T1000 (cell line): Measurements from ENCODE around the gene RAD51B.

ENCODE experiments used
- DNase-seq: peaks from one replicate; lab custom pipeline; 2025; ENCODE audit warnings: mixed read lengths; lab: John Stamatoyannopoulos, UW

RAD51B gene

GRCh38 chr14:68234101-68234905 is 414.7 kb downstream of the RAD51B start:
- DNase-seq = no peak

GRCh38 chr14:68235011-68235410 is 415.4 kb downstream of the RAD51B start:
- no peak for DNase-seq

- DNase-seq = no peak
These were observed 417.2 kb downstream of the RAD51B start for GRCh38 chr14:68236582-68237458.

- DNase-seq = no peak
These were observed 419.0 kb downstream of the RAD51B start for GRCh38 chr14:68238551-68238950.

- DNase-seq = no peak
These were observed 419.4 kb downstream of the RAD51B start for GRCh38 chr14:68238976-68239375.

- no peak for DNase-seq
These were observed 420.6 kb downstream of the RAD51B start for GRCh38 chr14:68239988-68240771.

- DNase-seq = no peak
These were observed 422.4 kb downstream of the RAD51B start for GRCh38 chr14:68241862-68242487.

GRCh38 chr14:68243450-68244010 is 424.0 kb downstream of the RAD51B start:
- DNase-seq = no peak

GRCh38 chr14:68244262-68244980 is 424.8 kb downstream of the RAD51B start:
- no peak for DNase-seq

GRCh38 chr14:68245146-68246073 is 425.8 kb downstream of the RAD51B start:
- DNase-seq = no peak

- DNase-seq = no peak
These were observed 426.7 kb downstream of the RAD51B start for GRCh38 chr14:68246074-68246785.

- DNase-seq = no peak
These were observed 427.2 kb downstream of the RAD51B start for GRCh38 chr14:68246786-68247105.

- no peak for DNase-seq
These were observed 427.7 kb downstream of the RAD51B start for GRCh38 chr14:68247274-68247673.

GRCh38 chr14:68247676-68248268 is 428.2 kb downstream of the RAD51B start:
- DNase-seq = no peak

GRCh38 chr14:68248481-68249255 is 429.1 kb downstream of the RAD51B start:
- DNase-seq = no peak

- DNase-seq = no peak
These were observed 430.3 kb downstream of the RAD51B start for GRCh38 chr14:68249661-68250451.
